HG03571 (cell line): ENCODE data around the gene XYLT1.

Experiments used
- ATAC-seq: cut with Tn5 transposase; IDR thresholded peaks from one replicate; pipeline ENCODE4 v1.9.1; 2021; ENCODE audit not compliant: unreplicated experiment

XYLT1 gene

GRCh38 chr16:17460890-17461289 is 9.9 kb downstream of the XYLT1 start:
- ATAC-seq = no peak

GRCh38 chr16:17459903-17460521 is 10.7 kb downstream of the XYLT1 start:
- no peak for ATAC-seq

- no peak for ATAC-seq
Observed at GRCh38 chr16:17457997-17458396, 12.8 kb downstream of the XYLT1 start.

- ATAC-seq = no peak
Observed at GRCh38 chr16:17457513-17457912, 13.2 kb downstream of the XYLT1 start.

- ATAC-seq = no peak
Observed at GRCh38 chr16:17454162-17454730, 16.5 kb downstream of the XYLT1 start.

- no peak for ATAC-seq
Observed at GRCh38 chr16:17453364-17454038, 17.3 kb downstream of the XYLT1 start.

GRCh38 chr16:17452922-17453321 is 17.8 kb downstream of the XYLT1 start:
- no peak for ATAC-seq

- ATAC-seq = no peak
Observed at GRCh38 chr16:17451843-17452242, 18.9 kb downstream of the XYLT1 start.

GRCh38 chr16:17450291-17450690 is 20.5 kb downstream of the XYLT1 start:
- ATAC-seq = no peak

- ATAC-seq = no peak
Observed at GRCh38 chr16:17448640-17449638, 21.8 kb downstream of the XYLT1 start.

GRCh38 chr16:17447101-17447569 is 23.6 kb downstream of the XYLT1 start:
- no peak for ATAC-seq

GRCh38 chr16:17446661-17447060 is 24.1 kb downstream of the XYLT1 start:
- ATAC-seq = no peak

GRCh38 chr16:17445421-17445820 is 25.3 kb downstream of the XYLT1 start:
- ATAC-seq = no peak

- no peak for ATAC-seq
Observed at GRCh38 chr16:17444658-17445057, 26.1 kb downstream of the XYLT1 start.

- no peak for ATAC-seq
Observed at GRCh38 chr16:17440131-17440530, 30.6 kb downstream of the XYLT1 start.

GRCh38 chr16:17439580-17439979 is 31.2 kb downstream of the XYLT1 start:
- no peak for ATAC-seq

GRCh38 chr16:17437981-17438380 is 32.8 kb downstream of the XYLT1 start:
- ATAC-seq = no peak

- no peak for ATAC-seq
Observed at GRCh38 chr16:17437127-17437720, 33.5 kb downstream of the XYLT1 start.

GRCh38 chr16:17435318-17435717 is 35.4 kb downstream of the XYLT1 start:
- no peak for ATAC-seq

- no peak for ATAC-seq
Observed at GRCh38 chr16:17433577-17434451, 36.9 kb downstream of the XYLT1 start.
